OCI-LY7 (cell line): ENCODE measurements around the gene JCHAIN. TPM values are rescaled to one million over a fixed set of nuclear protein-coding genes. Genes with fewer than 3 reads are reported as not detected.
"Not testable (repeated sequence)": the region's sequence is repeated elsewhere in the genome, so short reads cannot be mapped to it uniquely, and the experiment has no call there.

Experiments
- BruUV-seq: library from RNA; stranded (reverse); fragments of 400-500 nt; replicated peaks from 2 replicates; lab custom pipeline; 2021; lab: Mats Ljungman, UMichigan
- CTCF ChIA-PET: fragments of 300-600 bp; sonication (Branson Sonifier 250); formaldehyde crosslinking; loops from one replicate; lab custom pipeline; 2022; ENCODE audit warnings: antibody characterized with exemption; ENCODE audit not compliant: unreplicated experiment; lab: Charles Lee
- POLR2A ChIA-PET: fragments of 300-600 bp; sonication (Branson Sonifier 250); formaldehyde crosslinking; loops from one replicate; lab custom pipeline; 2022; ENCODE audit warnings: antibody characterized with exemption; lab: Charles Lee
- DNase-seq: peaks from one replicate; pipeline ENCODE4 v3.0.0-alpha.2; 2015; ENCODE audit warnings: low spot score
- H2AFZ ChIP-seq: fragments of 200-600 bp; sonication (generic), shearing (Covaris generic); 2 replicates; pipeline ENCODE4 v1.6.1; 2014; ENCODE audit warnings: mild to moderate bottlenecking, antibody characterized with exemption, low read length, moderate library complexity
- H3K27ac ChIP-seq: fragments of 200-600 bp; sonication (generic); 2 replicates; pipeline ENCODE4 v1.5.1; 2014; ENCODE audit warnings: mixed run types, low read depth, mild to moderate bottlenecking, moderate library complexity, low read length, inconsistent platforms; ENCODE audit not compliant: poor library complexity, severe bottlenecking
- H3K36me3 ChIP-seq: fragments of 200-600 bp; sonication (generic); 2 replicates; pipeline ENCODE4 v1.6.1; 2014; ENCODE audit warnings: mild to moderate bottlenecking, antibody characterized with exemption, low read length, moderate library complexity, mixed read lengths; ENCODE audit not compliant: insufficient read depth
- H3K4me1 ChIP-seq: fragments of 200-600 bp; sonication (generic); 2 replicates; pipeline ENCODE4 v1.5.1; 2014; ENCODE audit warnings: mild to moderate bottlenecking, low read length; ENCODE audit not compliant: insufficient read depth, poor library complexity, severe bottlenecking
- H3K4me2 ChIP-seq: fragments of 200-600 bp; sonication (generic); 2 replicates; pipeline ENCODE4 v1.6.1; 2014; ENCODE audit warnings: mild to moderate bottlenecking, low read length
- H3K4me3 ChIP-seq: fragments of 200-600 bp; sonication (generic); 2 replicates; pipeline ENCODE4 v1.5.1; 2014; ENCODE audit warnings: mild to moderate bottlenecking, low read depth, low read length; ENCODE audit not compliant: poor library complexity, severe bottlenecking
- H3K79me2 ChIP-seq: fragments of 200-600 bp; sonication (generic); 2 replicates; pipeline ENCODE4 v1.6.1; 2016; ENCODE audit warnings: low read depth, mild to moderate bottlenecking, low read length, moderate library complexity, mixed read lengths; ENCODE audit not compliant: insufficient read depth
- H3K9me2 ChIP-seq: fragments of 200-600 bp; sonication (generic); 2 replicates; pipeline ENCODE4 v1.6.1; 2016; ENCODE audit warnings: mild to moderate bottlenecking, low read length, mixed read lengths; ENCODE audit not compliant: insufficient read depth
- H3K9me3 ChIP-seq: fragments of 200-600 bp; sonication (generic); 2 replicates; pipeline ENCODE4 v1.6.1; 2014; ENCODE audit warnings: mild to moderate bottlenecking, mixed run types, low read length, mixed read lengths
- H4K20me1 ChIP-seq: fragments of 200-600 bp; sonication (generic); 2 replicates; pipeline ENCODE4 v1.6.1; 2014; ENCODE audit warnings: mild to moderate bottlenecking, antibody characterized with exemption, low read length, moderate library complexity, mixed read lengths; ENCODE audit not compliant: insufficient read depth
- CTCF ChIP-seq: fragments of 200-600 bp; sonication (generic); conservative IDR thresholded peaks from 2 replicates; pipeline ENCODE4 v1.5.1; 2014; ENCODE audit warnings: mild to moderate bottlenecking, antibody characterized with exemption, low read length, moderate library complexity, mixed read lengths
- EZH2phosphoT487 ChIP-seq: fragments of 200-600 bp; sonication (generic); IDR thresholded peaks from 2 replicates; pipeline ENCODE4 v1.6.1; 2018; ENCODE audit warnings: low read depth, borderline replicate concordance, mild to moderate bottlenecking, mixed run types, antibody characterized with exemption, low read length, moderate library complexity, mixed read lengths
- intact Hi-C: fragments of 100-400 bp; cut with micrococcal nuclease; formaldehyde crosslinking; loops from one replicate; pipeline ENCODE4 v1.10.0; 2022; ENCODE audit not compliant: unreplicated experiment
- total RNA-seq, 2 experiments: library from RNA; depleted of rRNA in 1 of 2; stranded (reverse); fragments of >200 nt in 1 of 2; shearing (Covaris generic) in 1 of 2; gene quantifications; 2 replicates each; pipeline ENCODE4 v1.2.3, GENCODE V29; 2014 to 2022

Gene JCHAIN
- total RNA-seq, 2 experiments from 2014 or later: 1,492 to 1,542 TPM

- Histone ChIP-seq H4K20me1 (peaks cover 20% of the 10 kb centered on the region), H3K9me3 (no peaks in the 10 kb centered on the region), H3K4me1 (peaks cover 60% of the 10 kb centered on the region), H3K4me2 (peak within 1 kb of the TSS; percentile 99), H3K27ac (peak within 1 kb of the TSS; percentile 84), H3K36me3 (peaks cover 40% of the 10 kb centered on the region), H3K9me2 (no peaks in the 10 kb centered on the region), H3K79me2 (peaks cover 67% of the 10 kb centered on the region), H3K4me3 (peak within 1 kb of the TSS; percentile 88), H2AFZ (peak within 1 kb of the TSS; percentile 78; the same call in 1 of the 2 replicates)
- TSS peak; percentile 99 for BruUV-seq
- POLR2A ChIA-PET: interaction anchor here (0.6 to 8.6 kb wide), 14 partner anchors 8 to 307 kb away, joined by 3 to 127 read pairs (median 5); partner anchors contain the start of gene JCHAIN
- CTCF ChIA-PET: interaction anchor here (0.9 kb wide), 1 partner anchor 11 kb away, joined by 4 read pairs; no protein-coding TSS in a partner anchor
- peak; percentile 99 for TF ChIP-seq CTCF
- TF ChIP-seq EZH2phosphoT487: no peak
- DNase-seq: peak; percentile 96
- intact Hi-C loops: loop anchor here (1.0 to 5.0 kb wide), 6 partner anchors 16 to 239 kb away; partner anchors contain the start of gene GRSF1
These were observed 21.8 kb upstream of the JCHAIN start, which contains the start of gene UTP3 for GRCh38 chr4:70687821-70688794. UTP3 (plus strand) TSS chr4:70688532; CDS start chr4:70688678, 146 bp downstream.

- H3K27ac ChIP-seq: peak overlapping the region; percentile 84
- DNase-seq: no peak
- BruUV-seq: no TSS peak
These were observed 21.1 kb upstream of the JCHAIN start for GRCh38 chr4:70687392-70687791.

GRCh38 chr4:70682142-70682541 is 15.8 kb upstream of the JCHAIN start:
- H3K9me2 ChIP-seq, H3K4me2 ChIP-seq, H3K36me3 ChIP-seq, H3K9me3 ChIP-seq, BruUV-seq, CTCF ChIA-PET, H2AFZ ChIP-seq, H3K4me3 ChIP-seq, DNase-seq, intact Hi-C loops, H4K20me1 ChIP-seq: not testable (repeated sequence)
- H3K4me1 ChIP-seq: peaks cover 82% of the 10 kb centered on the region
- POLR2A ChIA-PET: interaction anchor here (0.7 to 13.7 kb wide), 8 partner anchors 8 to 313 kb away, joined by 3 to 837 read pairs (median 4); partner anchors contain the start of genes DCK and JCHAIN
- H3K79me2 ChIP-seq: peaks cover 15% of the 10 kb centered on the region; the same call in 1 of the 2 replicates
- H3K27ac ChIP-seq: peak overlapping the region; percentile 97

More at GRCh38 chr4:70687392-70687791, 21.1 kb upstream of the JCHAIN start:
- H3K4me2 ChIP-seq: peak overlapping the region; percentile 99
- H3K36me3 ChIP-seq: peaks cover 33% of the 10 kb centered on the region
- CTCF ChIA-PET: interaction anchor here (0.9 kb wide), 1 partner anchor 10 kb away, joined by 4 read pairs; no protein-coding TSS in a partner anchor
- peaks cover 62% of the 10 kb centered on the region for H3K4me1 ChIP-seq
- POLR2A ChIA-PET: interaction anchor here (0.6 to 8.6 kb wide), 8 partner anchors 8 to 139 kb away, joined by 3 to 112 read pairs (median 4); partner anchors contain the start of gene JCHAIN
- H4K20me1 ChIP-seq: peaks cover 20% of the 10 kb centered on the region
- no peaks in the 10 kb centered on the region for H3K9me3 ChIP-seq
- H3K79me2 ChIP-seq: peaks cover 60% of the 10 kb centered on the region
- TF ChIP-seq CTCF (no peak), EZH2phosphoT487 (no peak)
- no peaks in the 10 kb centered on the region for H3K9me2 ChIP-seq
- peak overlapping the region; percentile 78; the same call in 1 of the 2 replicates for H2AFZ ChIP-seq
- peak overlapping the region; percentile 88 for H3K4me3 ChIP-seq
- intact Hi-C loops: loop anchor here (5.0 kb wide), 2 partner anchors 150 to 240 kb away; partner anchors contain the start of gene GRSF1
